SK-N-SH treated with all-trans-retinoic acid at 6 μM for 48 hours (cell line): ENCODE data around the gene LMNTD2.

Experiments
- ARNTL ChIP-seq: fragments of 450-650 bp; formaldehyde crosslinking; IDR thresholded peaks from 2 replicates; pipeline ENCODE4 v1.5.0; 2020; ENCODE audit warnings: low read depth, mild to moderate bottlenecking, moderate library complexity, borderline replicate concordance
- CSRNP3 ChIP-seq: fragments of 250-450 bp; sonication (Bioruptor Pico); IDR thresholded peaks from 2 replicates; pipeline ENCODE4 v1.5.1; 2021; ENCODE audit warnings: mild to moderate bottlenecking, moderate library complexity
- ESRRG ChIP-seq: fragments of 250-450 bp; sonication (Bioruptor Pico); IDR thresholded peaks from 2 replicates; pipeline ENCODE4 v1.6.1; 2021; ENCODE audit warnings: mild to moderate bottlenecking
- SNAI2 ChIP-seq: fragments of 250-450 bp; sonication (Bioruptor Pico); IDR thresholded peaks from 2 replicates; pipeline ENCODE4 v1.5.0; 2020; ENCODE audit warnings: mild to moderate bottlenecking, moderate library complexity
- TCF4 ChIP-seq: fragments of 250-450 bp; sonication (Bioruptor Pico); IDR thresholded peaks from 2 replicates; pipeline ENCODE4 v1.8.0; 2021; ENCODE audit warnings: mild to moderate bottlenecking, moderate library complexity, borderline replicate concordance
- ZC3H10 ChIP-seq: fragments of 250-450 bp; sonication (Bioruptor Pico); IDR thresholded peaks from 2 replicates; pipeline ENCODE4 v1.5.1; 2021; ENCODE audit warnings: mild to moderate bottlenecking, moderate library complexity
- ZFP3 ChIP-seq: fragments of 250-450 bp; sonication (Bioruptor Pico); IDR thresholded peaks from 2 replicates; pipeline ENCODE4 v1.5.0; 2020; ENCODE audit warnings: mild to moderate bottlenecking, moderate library complexity
- ZNF70 ChIP-seq: fragments of 450-650 bp; formaldehyde crosslinking; IDR thresholded peaks from 2 replicates; pipeline ENCODE4 v1.5.0; 2020; ENCODE audit warnings: mild to moderate bottlenecking, moderate library complexity

- TF ChIP-seq ZNF70 (CRISPR knock-in tag) (no peak), ESRRG (CRISPR knock-in tag) (no peak), ZC3H10 (CRISPR knock-in tag) (no peak), TCF4 (CRISPR knock-in tag) (no peak), CSRNP3 (CRISPR knock-in tag) (no peak), ARNTL (CRISPR knock-in tag) (no peak), SNAI2 (CRISPR knock-in tag) (no peak), ZFP3 (CRISPR knock-in tag) (no peak)
These were observed 29.3 kb downstream of the LMNTD2 start for GRCh38 chr11:530960-531831.
